ENCODE results near the gene CFAP119. TPM values are rescaled to one million over a fixed set of nuclear protein-coding genes. Genes with fewer than 3 reads are reported as not detected.

CFAP119 gene
- total and polyA plus RNA-seq, 2 experiments from 2014 or later = 7.1 to 16.4 TPM

GRCh38 chr16:30786936-30787612 is 25.2 kb upstream of the CFAP119 start, which contains the start of gene ZNF629:
TSS of gene ZNF629 (minus strand) at chr16:30787205. CDS start at chr16:30784482, 2,723 bp downstream.
- H3K27me3 ChIP-seq = no peaks in the 10 kb centered on the region
- H3K4me1 ChIP-seq (ENCODE audit: low read depth) = peaks cover 10% of the 10 kb centered on the region
- H3K27ac ChIP-seq = peak within 1 kb of the TSS; percentile 89
- peak; percentile 79 to 85 for DNase-seq (ENCODE audit: low read depth in 1 of 2, low spot score in 1 of 2)
- peaks cover 17% of the 10 kb centered on the region for H3K36me3 ChIP-seq
- TF ChIP-seq, protein P1, sequence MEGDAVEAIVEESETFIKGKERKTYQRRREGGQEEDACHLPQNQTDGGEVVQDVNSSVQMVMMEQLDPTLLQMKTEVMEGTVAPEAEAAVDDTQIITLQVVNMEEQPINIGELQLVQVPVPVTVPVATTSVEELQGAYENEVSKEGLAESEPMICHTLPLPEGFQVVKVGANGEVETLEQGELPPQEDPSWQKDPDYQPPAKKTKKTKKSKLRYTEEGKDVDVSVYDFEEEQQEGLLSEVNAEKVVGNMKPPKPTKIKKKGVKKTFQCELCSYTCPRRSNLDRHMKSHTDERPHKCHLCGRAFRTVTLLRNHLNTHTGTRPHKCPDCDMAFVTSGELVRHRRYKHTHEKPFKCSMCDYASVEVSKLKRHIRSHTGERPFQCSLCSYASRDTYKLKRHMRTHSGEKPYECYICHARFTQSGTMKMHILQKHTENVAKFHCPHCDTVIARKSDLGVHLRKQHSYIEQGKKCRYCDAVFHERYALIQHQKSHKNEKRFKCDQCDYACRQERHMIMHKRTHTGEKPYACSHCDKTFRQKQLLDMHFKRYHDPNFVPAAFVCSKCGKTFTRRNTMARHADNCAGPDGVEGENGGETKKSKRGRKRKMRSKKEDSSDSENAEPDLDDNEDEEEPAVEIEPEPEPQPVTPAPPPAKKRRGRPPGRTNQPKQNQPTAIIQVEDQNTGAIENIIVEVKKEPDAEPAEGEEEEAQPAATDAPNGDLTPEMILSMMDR (IDR thresholded peaks at IDR 0.05; ENCODE audit: low read depth, low read length) = no peak
- H3K9me3 ChIP-seq (ENCODE audit: low read depth) = no peaks in the 10 kb centered on the region
- peak within 1 kb of the TSS; percentile 97 for H3K4me3 ChIP-seq

GRCh38 chr16:30786115-30786935 is 24.5 kb upstream of the CFAP119 start:
- no peaks in the 10 kb centered on the region for H3K9me3 ChIP-seq (ENCODE audit: low read depth)
- DNase-seq (ENCODE audit: low read depth in 1 of 2, low spot score in 1 of 2) = peak; percentile 70 to 71
- peaks cover 25% of the 10 kb centered on the region for H3K36me3 ChIP-seq
- H3K27me3 ChIP-seq = no peaks in the 10 kb centered on the region
- H3K4me1 ChIP-seq (ENCODE audit: low read depth) = peaks cover 10% of the 10 kb centered on the region
- peak overlapping the region; percentile 97 for H3K4me3 ChIP-seq
- H3K27ac ChIP-seq = peak overlapping the region; percentile 89
- TF ChIP-seq, protein P1 (IDR thresholded peaks at IDR 0.05; ENCODE audit: low read depth, low read length) = no peak

DNA sequence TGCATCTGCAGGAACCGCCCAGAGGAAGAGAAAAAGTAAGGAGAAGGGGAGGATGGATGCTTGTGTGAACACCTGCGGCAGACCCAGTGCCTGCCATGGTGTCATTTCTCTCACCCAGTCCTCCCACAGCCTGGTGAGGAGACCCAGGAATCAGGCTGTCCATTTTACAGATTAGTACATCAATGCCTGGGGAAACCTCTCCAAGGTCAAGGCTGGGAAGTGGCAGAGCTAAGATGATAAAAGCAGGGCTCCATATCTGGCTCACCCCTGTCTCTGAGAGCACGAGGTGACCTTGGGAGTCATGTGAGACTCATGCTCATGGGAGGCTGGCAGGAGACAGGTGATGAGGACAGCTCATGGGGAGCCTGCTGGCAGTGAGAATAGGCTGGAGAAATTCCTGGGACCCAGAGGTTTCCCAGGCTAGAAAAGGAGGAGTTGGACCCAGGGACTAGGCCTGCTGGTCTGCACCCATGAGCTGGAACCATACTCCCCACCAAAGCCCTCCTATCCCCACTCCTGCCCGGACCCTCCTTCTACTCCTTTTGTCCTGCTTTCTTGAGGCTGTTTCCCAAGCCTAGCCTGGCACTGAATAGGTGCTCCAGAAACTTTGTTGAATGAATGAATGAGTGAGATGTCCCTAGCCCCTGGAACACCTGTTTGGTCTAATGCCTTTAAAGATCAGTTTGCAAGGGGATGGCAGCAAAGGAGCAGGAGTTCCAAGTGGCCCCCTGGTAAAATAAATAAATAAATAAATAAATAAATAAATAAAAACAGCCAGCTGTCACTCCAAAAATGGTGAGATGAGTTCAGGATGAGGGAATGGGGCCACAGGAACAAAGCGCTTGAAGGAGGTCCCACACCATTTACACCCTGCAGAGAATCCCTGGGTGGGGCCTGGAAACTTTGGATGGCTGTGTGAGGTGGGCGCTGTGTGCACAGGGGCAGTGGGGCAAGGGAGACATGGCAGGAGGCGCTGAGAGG is 23.6 kb upstream of the CFAP119 start:
- TF ChIP-seq, protein P1 (IDR thresholded peaks at IDR 0.05; ENCODE audit: low read depth, low read length) = no peak
- Histone ChIP-seq H3K27me3 (no peaks in the 10 kb centered on the region), H3K27ac (peak overlapping the region; percentile 89), H3K36me3 (peaks cover 27% of the 10 kb centered on the region), H3K4me1 (ENCODE audit: low read depth) (peaks cover 10% of the 10 kb centered on the region), H3K9me3 (ENCODE audit: low read depth) (no peaks in the 10 kb centered on the region), H3K4me3 (peak overlapping the region; percentile 97)
- no peak for DNase-seq (ENCODE audit: low read depth in 1 of 2, low spot score in 1 of 2)

GRCh38 chr16:30784215-30784614 is 22.4 kb upstream of the CFAP119 start:
- TF ChIP-seq, protein P1 (IDR thresholded peaks at IDR 0.05; ENCODE audit: low read depth, low read length) = no peak
- Histone ChIP-seq H3K27me3 (no peaks in the 10 kb centered on the region), H3K4me1 (ENCODE audit: low read depth) (peaks cover 10% of the 10 kb centered on the region), H3K9me3 (ENCODE audit: low read depth) (no peaks in the 10 kb centered on the region), H3K27ac (no peak overlapping the region), H3K36me3 (peaks cover 27% of the 10 kb centered on the region), H3K4me3 (no peak overlapping the region)
- no peak for DNase-seq (ENCODE audit: low read depth in 1 of 2, low spot score in 1 of 2)

All from cardiac muscle cell (in vitro differentiated cells and primary cell).